ENCODE results near the gene CFAP97D1.

Gene CFAP97D1

GRCh38 chr17:43780135-43780534, at the start of gene CFAP97D1:
Gene CFAP97D1, plus strand, starts transcription at chr17:43780435. Its CDS starts 28 bp downstream, at chr17:43780463.
- DNase-seq (no peak), ATAC-seq (no peak)
- peak within 1 kb of the TSS; percentile 79 for H3K4me3 Mint-ChIP-seq
- H3K36me3 Mint-ChIP-seq (ENCODE audit: low read depth), result no peaks in the 10 kb centered on the region
- no peaks in the 10 kb centered on the region for H3K9me3 Mint-ChIP-seq
- no peak within 1 kb of the TSS for H3K27ac Mint-ChIP-seq
- peaks cover 36% of the 10 kb centered on the region for H3K27me3 Mint-ChIP-seq
- H3K4me1 Mint-ChIP-seq, result peaks cover 14% of the 10 kb centered on the region

- peaks cover under 1% of the 10 kb centered on the region for H3K27me3 Mint-ChIP-seq
- no peak overlapping the region for H3K4me3 Mint-ChIP-seq
- no peak for ATAC-seq
- H3K36me3 Mint-ChIP-seq (ENCODE audit: low read depth), result no peaks in the 10 kb centered on the region
- no peak for DNase-seq
- H3K27ac Mint-ChIP-seq, result no peak overlapping the region
- no peaks in the 10 kb centered on the region for H3K9me3 Mint-ChIP-seq
- no peaks in the 10 kb centered on the region for H3K4me1 Mint-ChIP-seq
These were observed 47.3 kb upstream of the CFAP97D1 start for GRCh38 chr17:43732958-43733357.

GRCh38 chr17:43733956-43734355, 46.3 kb upstream of the CFAP97D1 start:
- Mint-ChIP-seq H3K9me3 (no peaks in the 10 kb centered on the region), H3K27me3 (peaks cover 2% of the 10 kb centered on the region), H3K36me3 (ENCODE audit: low read depth) (no peaks in the 10 kb centered on the region), H3K4me1 (no peaks in the 10 kb centered on the region), H3K27ac (no peak overlapping the region), H3K4me3 (no peak overlapping the region)
- ATAC-seq (no peak), DNase-seq (no peak)

DNA sequence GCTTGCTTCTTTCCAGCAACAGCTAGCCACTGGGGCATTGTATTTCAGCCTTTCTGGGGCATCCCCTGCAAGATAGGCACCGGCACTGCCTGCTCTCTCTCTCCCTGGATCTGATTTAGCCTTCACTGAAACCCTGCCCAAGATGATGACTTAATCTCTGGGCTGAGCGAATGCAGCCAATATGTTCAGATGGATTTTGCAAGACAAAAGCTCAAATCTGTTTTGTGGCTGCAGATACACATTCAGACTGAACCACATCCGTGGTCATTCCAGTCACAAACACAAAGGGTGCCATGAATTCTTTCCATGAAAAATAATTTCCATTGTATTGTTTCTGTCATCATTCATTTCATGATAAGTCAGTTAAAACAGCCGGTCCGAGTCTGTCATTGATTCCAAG, 45.9 kb upstream of the CFAP97D1 start:
- Mint-ChIP-seq H3K4me1 (no peaks in the 10 kb centered on the region), H3K27ac (no peak overlapping the region), H3K9me3 (no peaks in the 10 kb centered on the region), H3K36me3 (ENCODE audit: low read depth) (no peaks in the 10 kb centered on the region), H3K27me3 (peaks cover 2% of the 10 kb centered on the region), H3K4me3 (no peak overlapping the region)
- no peak for DNase-seq
- ATAC-seq, result no peak

- ATAC-seq, result no peak
- Mint-ChIP-seq H3K4me1 (no peaks in the 10 kb centered on the region), H3K36me3 (ENCODE audit: low read depth) (no peaks in the 10 kb centered on the region), H3K27me3 (peaks cover 8% of the 10 kb centered on the region), H3K4me3 (no peak overlapping the region), H3K27ac (no peak overlapping the region), H3K9me3 (no peaks in the 10 kb centered on the region)
- DNase-seq, result no peak
These were observed 43.8 kb upstream of the CFAP97D1 start for GRCh38 chr17:43736389-43736788.

DNA sequence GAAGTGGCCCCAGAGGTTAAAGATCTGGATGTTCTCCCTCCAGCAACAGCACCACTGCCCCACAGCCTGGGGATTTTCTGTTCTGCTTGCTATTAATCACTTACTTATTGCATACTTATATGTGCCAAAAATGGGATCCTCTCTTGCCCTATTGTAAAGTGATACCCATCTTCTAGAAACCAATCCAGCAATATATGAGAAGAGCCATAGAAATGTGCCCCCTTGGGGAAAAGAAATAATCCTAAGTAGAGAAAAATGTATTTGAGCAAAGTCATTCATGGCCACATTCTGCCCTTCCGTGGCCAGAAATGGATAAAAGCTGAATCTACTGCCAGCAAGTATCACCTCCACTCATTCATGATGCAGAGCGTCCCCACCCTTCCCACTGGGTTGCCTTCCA, 42.5 kb upstream of the CFAP97D1 start:
- H3K4me1 Mint-ChIP-seq, result no peaks in the 10 kb centered on the region

GRCh38 chr17:43740541-43740940, 39.7 kb upstream of the CFAP97D1 start:
- Mint-ChIP-seq H3K27me3 (peaks cover 26% of the 10 kb centered on the region), H3K4me1 (no peaks in the 10 kb centered on the region), H3K27ac (no peak overlapping the region), H3K36me3 (ENCODE audit: low read depth) (no peaks in the 10 kb centered on the region), H3K9me3 (no peaks in the 10 kb centered on the region), H3K4me3 (no peak overlapping the region)
- ATAC-seq (no peak), DNase-seq (no peak)

More for the DNA sequence above, 42.5 kb upstream of the CFAP97D1 start:
- DNase-seq (no peak), ATAC-seq (no peak)
- Mint-ChIP-seq H3K36me3 (ENCODE audit: low read depth) (no peaks in the 10 kb centered on the region), H3K27me3 (peaks cover 10% of the 10 kb centered on the region), H3K9me3 (no peaks in the 10 kb centered on the region), H3K27ac (no peak overlapping the region), H3K4me3 (no peak overlapping the region)

- H3K27ac Mint-ChIP-seq, result no peak overlapping the region
These were observed 38.6 kb upstream of the CFAP97D1 start for GRCh38 chr17:43741636-43742035.

GRCh38 chr17:43745541-43745940, 34.7 kb upstream of the CFAP97D1 start:
- no peak for DNase-seq
- no peak for ATAC-seq
- Mint-ChIP-seq H3K27me3 (peaks cover 36% of the 10 kb centered on the region), H3K9me3 (no peaks in the 10 kb centered on the region), H3K4me3 (no peak overlapping the region), H3K36me3 (ENCODE audit: low read depth) (no peaks in the 10 kb centered on the region), H3K4me1 (no peaks in the 10 kb centered on the region), H3K27ac (no peak overlapping the region)

More at GRCh38 chr17:43741636-43742035, 38.6 kb upstream of the CFAP97D1 start:
- no peak for ATAC-seq
- Mint-ChIP-seq H3K4me1 (no peaks in the 10 kb centered on the region), H3K36me3 (ENCODE audit: low read depth) (no peaks in the 10 kb centered on the region), H3K4me3 (no peak overlapping the region), H3K9me3 (no peaks in the 10 kb centered on the region), H3K27me3 (peaks cover 37% of the 10 kb centered on the region)
- no peak for DNase-seq

DNA sequence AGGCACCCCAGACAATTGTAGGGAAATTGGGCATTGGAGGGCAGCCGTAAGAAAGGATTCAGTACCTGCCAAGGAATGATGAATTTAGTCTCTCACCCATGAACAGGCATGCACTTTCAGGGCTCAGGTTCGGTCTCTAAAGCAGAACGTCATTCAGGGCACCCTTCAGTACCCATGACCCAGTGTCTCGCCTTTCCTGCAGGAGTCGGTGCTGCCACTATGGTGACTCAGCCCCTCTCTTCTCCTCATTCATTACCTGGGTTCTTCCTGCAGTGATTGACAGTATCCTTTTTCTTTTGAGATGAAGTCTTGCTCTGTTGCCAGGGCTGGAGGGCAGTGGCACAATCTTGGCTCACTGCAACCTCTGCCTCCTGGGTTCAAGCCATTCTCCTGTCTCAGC, 30.1 kb upstream of the CFAP97D1 start:
- Mint-ChIP-seq H3K9me3 (no peaks in the 10 kb centered on the region), H3K36me3 (ENCODE audit: low read depth) (no peaks in the 10 kb centered on the region), H3K27me3 (peaks cover 47% of the 10 kb centered on the region), H3K4me3 (no peak overlapping the region), H3K4me1 (peaks cover 5% of the 10 kb centered on the region), H3K27ac (no peak overlapping the region)
- ATAC-seq (no peak), DNase-seq (no peak)

DNA sequence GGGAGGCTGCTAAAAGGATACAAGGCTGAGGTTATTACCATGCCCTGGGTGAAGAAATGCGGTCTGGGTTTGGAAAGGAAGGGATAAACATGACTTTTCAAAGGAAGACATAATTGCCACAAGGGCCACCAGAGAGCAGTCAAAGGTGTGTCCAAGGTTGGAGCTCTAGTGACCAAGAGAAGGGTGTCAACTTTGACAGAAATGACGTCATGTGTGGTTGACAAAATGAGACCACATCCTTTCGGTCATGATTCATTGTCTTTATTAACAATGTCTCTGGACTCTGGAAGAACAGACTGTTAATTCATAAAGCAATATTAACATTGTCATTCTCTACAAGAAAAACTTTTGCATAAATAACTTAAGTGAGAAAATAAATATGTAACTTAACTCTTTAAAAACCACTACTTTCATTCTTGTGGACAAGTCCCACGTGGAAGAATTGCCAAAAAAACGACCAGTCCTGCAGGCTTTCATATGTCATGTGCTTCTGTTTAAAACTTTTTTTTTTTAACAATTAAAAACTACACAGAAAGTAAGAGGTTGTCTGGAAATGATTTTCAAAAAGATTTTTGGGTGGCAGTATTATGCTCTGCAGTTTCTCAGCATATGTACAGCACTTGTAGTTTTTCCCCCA, 26.6 kb upstream of the CFAP97D1 start:
- peaks cover 52% of the 10 kb centered on the region for H3K27me3 Mint-ChIP-seq
- peaks cover 8% of the 10 kb centered on the region for H3K4me1 Mint-ChIP-seq
- no peak for ATAC-seq

GRCh38 chr17:43754947-43755346, 25.3 kb upstream of the CFAP97D1 start:
- no peak for DNase-seq
- no peaks in the 10 kb centered on the region for H3K9me3 Mint-ChIP-seq
- H3K36me3 Mint-ChIP-seq (ENCODE audit: low read depth), result no peaks in the 10 kb centered on the region
- H3K27me3 Mint-ChIP-seq, result peaks cover 48% of the 10 kb centered on the region
- H3K27ac Mint-ChIP-seq, result no peak overlapping the region
- no peak for ATAC-seq
- H3K4me3 Mint-ChIP-seq, result no peak overlapping the region
- peaks cover 8% of the 10 kb centered on the region for H3K4me1 Mint-ChIP-seq

More for the DNA sequence above, 26.6 kb upstream of the CFAP97D1 start:
- no peak overlapping the region for H3K4me3 Mint-ChIP-seq
- H3K36me3 Mint-ChIP-seq (ENCODE audit: low read depth), result no peaks in the 10 kb centered on the region
- H3K9me3 Mint-ChIP-seq, result no peaks in the 10 kb centered on the region
- H3K27ac Mint-ChIP-seq, result no peak overlapping the region
- no peak for DNase-seq

DNA sequence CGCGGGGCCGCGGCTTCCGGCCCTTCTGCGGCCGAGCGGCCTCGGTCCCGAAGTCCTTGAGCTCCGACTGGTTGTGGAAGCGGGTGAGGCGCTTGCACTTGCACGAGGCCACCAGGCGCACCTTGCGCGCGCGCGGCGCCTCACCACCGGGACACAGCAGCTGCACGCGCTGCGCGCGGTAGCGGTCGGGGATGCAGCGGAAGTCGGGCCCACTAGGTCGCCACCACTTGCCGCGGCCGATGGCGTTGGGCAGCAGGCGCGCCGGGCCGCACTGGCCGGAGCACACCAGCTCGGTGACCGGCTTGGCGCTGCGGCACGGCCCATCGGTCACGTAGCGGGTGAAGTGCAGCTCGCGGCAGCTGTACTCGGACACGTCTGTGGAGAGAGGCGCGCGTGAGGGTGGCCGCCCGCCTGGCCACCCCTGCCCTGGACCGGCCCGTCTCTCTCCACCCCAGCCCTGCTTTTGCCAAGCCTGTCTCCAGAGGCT, 24.8 kb upstream of the CFAP97D1 start:
- no peak overlapping the region for H3K4me3 Mint-ChIP-seq
- H3K9me3 Mint-ChIP-seq, result no peaks in the 10 kb centered on the region
- H3K27ac Mint-ChIP-seq, result no peak overlapping the region
- H3K27me3 Mint-ChIP-seq, result peaks cover 48% of the 10 kb centered on the region
- no peak for ATAC-seq
- DNase-seq, result no peak
- no peaks in the 10 kb centered on the region for H3K36me3 Mint-ChIP-seq (ENCODE audit: low read depth)
- peaks cover 9% of the 10 kb centered on the region for H3K4me1 Mint-ChIP-seq

DNA sequence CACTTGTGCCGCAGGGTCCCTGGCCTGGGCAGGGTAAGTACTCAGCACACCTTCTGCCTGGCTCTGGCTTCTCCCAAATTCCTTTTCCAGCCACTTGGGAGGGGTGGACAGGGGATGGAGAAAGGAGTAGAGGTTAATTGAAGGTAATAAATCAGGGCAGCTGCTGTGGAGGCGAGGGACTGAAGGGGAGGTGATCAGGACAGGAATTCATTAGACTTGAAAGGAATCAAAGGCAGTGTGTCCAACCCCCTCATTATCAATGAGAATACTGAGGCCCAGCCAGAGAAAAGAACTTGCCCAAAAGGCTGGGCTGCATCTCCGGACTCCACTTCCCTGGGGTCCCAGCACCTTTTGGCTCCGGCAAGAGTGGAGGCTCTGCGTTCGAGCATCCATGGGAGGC, 24.0 kb upstream of the CFAP97D1 start:
- DNase-seq (no peak), ATAC-seq (no peak)
- H3K27me3 Mint-ChIP-seq, result peaks cover 44% of the 10 kb centered on the region
- no peak overlapping the region for H3K27ac Mint-ChIP-seq
- peaks cover 9% of the 10 kb centered on the region for H3K4me1 Mint-ChIP-seq
- H3K36me3 Mint-ChIP-seq (ENCODE audit: low read depth), result no peaks in the 10 kb centered on the region
- H3K9me3 Mint-ChIP-seq, result no peaks in the 10 kb centered on the region
- no peak overlapping the region for H3K4me3 Mint-ChIP-seq

DNA sequence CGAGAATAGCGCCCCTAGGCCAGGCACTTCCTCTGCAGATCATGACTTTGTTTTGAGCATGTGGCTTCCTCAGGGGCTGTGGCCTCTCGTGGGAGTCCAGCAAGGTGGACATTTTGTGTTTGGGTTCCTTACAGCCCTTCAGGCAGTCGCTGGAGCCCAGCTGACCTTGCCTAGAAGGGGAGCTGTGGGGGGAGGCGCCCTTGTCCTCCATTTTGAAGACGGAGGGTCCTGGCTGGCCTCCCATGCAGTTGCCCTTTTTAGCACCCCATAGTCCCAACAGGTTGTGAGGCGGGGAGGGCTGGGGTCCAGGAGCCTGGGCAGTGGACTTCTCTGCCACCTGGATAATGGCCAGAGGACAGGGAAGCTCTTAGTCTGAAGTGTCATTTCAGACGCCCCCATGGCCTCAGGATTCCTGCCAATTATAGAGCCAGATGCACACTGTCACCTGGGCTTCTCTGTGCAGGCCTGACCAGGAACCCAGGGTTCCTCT, 23.0 kb upstream of the CFAP97D1 start:
- DNase-seq (no peak), ATAC-seq (no peak)
- Mint-ChIP-seq H3K27ac (no peak overlapping the region), H3K27me3 (peaks cover 39% of the 10 kb centered on the region), H3K9me3 (no peaks in the 10 kb centered on the region), H3K4me1 (peaks cover 9% of the 10 kb centered on the region), H3K4me3 (no peak overlapping the region), H3K36me3 (ENCODE audit: low read depth) (no peaks in the 10 kb centered on the region)
